Effector memory CD4-positive, alpha-beta T cell (primary cell): ENCODE data around the gene MAP3K4.

ENCODE experiments used
- DNase-seq, 3 donors: peaks; one replicate each; pipeline ENCODE4 v3.0.0-alpha.2; 2020
- H3K27ac ChIP-seq: 2 replicates; pipeline ENCODE4 v1.7.0; 2013; ENCODE audit warnings: mild to moderate bottlenecking, low read length, moderate library complexity; ENCODE audit not compliant: insufficient read depth, poor library complexity, severe bottlenecking
- H3K27me3 ChIP-seq: replicated peaks from 2 replicates; pipeline ENCODE4 v1.7.0; 2013; ENCODE audit warnings: mild to moderate bottlenecking, low read length; ENCODE audit not compliant: insufficient read depth, control insufficient read depth, poor library complexity, severe bottlenecking
- H3K36me3 ChIP-seq: 2 replicates; pipeline ENCODE4 v1.7.0; 2013; ENCODE audit warnings: mild to moderate bottlenecking, low read length, moderate library complexity; ENCODE audit not compliant: control insufficient read depth, insufficient read depth
- H3K4me1 ChIP-seq: 2 replicates; pipeline ENCODE4 v1.7.0; 2013; ENCODE audit warnings: low read length, mild to moderate bottlenecking; ENCODE audit not compliant: control insufficient read depth, insufficient read depth, poor library complexity, severe bottlenecking
- H3K4me3 ChIP-seq: 2 replicates; pipeline ENCODE4 v1.7.0; 2013; ENCODE audit warnings: low read length, low read depth, mild to moderate bottlenecking; ENCODE audit not compliant: insufficient read depth, poor library complexity, severe bottlenecking
- H3K9me3 ChIP-seq: 2 replicates; pipeline ENCODE4 v1.7.0; 2013; ENCODE audit warnings: mild to moderate bottlenecking, low read length, moderate library complexity; ENCODE audit not compliant: control insufficient read depth

Gene MAP3K4

DNA sequence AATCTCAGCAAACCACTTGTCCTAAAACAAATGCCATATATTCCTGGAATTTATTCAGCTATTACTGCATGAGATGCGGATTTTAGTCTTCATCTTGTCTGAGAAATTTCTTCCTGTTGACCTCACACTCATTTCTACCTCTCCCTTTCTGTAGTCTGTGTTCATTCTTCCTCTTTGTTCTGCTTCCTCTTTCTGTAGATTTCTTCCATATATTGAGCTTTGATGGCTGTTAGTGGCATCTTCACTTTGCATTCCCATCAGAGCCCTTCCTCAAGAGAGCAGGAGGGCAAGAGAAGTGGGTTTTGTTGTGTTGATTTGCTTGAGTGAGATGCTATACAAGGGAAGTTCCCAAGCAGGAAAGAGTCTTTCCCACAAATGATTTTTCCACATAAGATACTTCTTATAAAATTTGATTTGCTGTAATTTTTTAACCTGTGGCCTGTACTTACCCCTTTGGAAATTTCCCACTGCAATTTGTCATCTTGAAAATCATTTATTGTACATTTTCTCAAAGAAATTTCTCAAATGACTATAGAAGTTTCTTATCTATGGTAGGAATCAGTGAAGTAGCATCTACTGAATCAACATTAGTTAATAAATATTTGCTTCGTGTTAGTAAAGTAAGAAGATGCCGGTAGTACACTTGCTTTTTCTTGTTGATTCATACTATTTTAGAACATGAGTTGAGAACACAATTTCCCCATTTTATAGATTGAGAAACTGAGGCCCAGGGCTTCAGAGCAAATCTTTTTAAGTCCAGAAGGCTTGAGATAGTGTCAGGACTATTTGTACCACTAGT, 43.8 kb downstream of the MAP3K4 start:
- Histone ChIP-seq H3K9me3 (no peaks in the 10 kb centered on the region), H3K27ac (peak overlapping the region; percentile 38), H3K36me3 (peaks cover 3% of the 10 kb centered on the region), H3K4me3 (no peak overlapping the region), H3K27me3 (no peaks in the 10 kb centered on the region), H3K4me1 (peaks cover 2% of the 10 kb centered on the region)
- DNase-seq: no peak

DNA sequence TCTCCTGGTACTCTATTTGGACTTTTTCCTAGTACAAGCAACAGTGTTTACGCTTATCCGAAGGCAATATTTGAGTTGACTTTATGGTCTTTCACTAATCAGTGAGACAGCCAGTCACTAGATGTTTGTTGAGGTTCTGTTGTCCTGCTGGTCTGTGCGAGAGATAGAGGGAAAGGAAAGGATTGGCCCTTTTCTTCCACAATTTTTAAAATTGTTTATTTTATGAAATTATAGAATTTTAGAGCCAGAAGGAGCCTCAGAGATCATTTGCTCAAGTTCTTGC, 44.4 kb downstream of the MAP3K4 start:
- H3K27me3 ChIP-seq: no peaks in the 10 kb centered on the region
- no peaks in the 10 kb centered on the region for H3K9me3 ChIP-seq
- H3K36me3 ChIP-seq: peaks cover 6% of the 10 kb centered on the region
- H3K4me3 ChIP-seq: no peak overlapping the region
- H3K4me1 ChIP-seq: peaks cover 2% of the 10 kb centered on the region
- H3K27ac ChIP-seq: no peak overlapping the region
- DNase-seq: no peak

DNA sequence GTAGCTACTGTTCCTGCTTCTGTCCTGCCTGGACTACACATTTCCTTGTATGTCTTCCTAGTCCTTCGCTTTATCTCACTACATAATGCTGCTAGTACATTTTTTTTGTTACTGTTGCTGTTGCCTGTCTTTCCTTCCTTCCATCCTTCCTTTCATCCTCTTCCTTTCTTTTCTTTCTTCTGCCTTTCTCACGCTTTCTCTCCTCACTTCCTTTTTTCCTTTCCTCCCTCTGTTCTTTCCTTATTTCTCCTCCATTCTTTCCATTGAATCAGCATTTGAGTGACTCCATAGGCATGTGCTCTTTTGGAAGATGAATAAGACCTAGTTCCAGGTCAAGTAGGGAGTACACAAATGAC, 46.3 kb downstream of the MAP3K4 start:
- H3K4me3 ChIP-seq: no peak overlapping the region
- H3K27me3 ChIP-seq: no peaks in the 10 kb centered on the region
- no peaks in the 10 kb centered on the region for H3K4me1 ChIP-seq
- H3K27ac ChIP-seq: no peak overlapping the region
- no peaks in the 10 kb centered on the region for H3K9me3 ChIP-seq
- DNase-seq: no peak
- H3K36me3 ChIP-seq: peaks cover 12% of the 10 kb centered on the region

DNA sequence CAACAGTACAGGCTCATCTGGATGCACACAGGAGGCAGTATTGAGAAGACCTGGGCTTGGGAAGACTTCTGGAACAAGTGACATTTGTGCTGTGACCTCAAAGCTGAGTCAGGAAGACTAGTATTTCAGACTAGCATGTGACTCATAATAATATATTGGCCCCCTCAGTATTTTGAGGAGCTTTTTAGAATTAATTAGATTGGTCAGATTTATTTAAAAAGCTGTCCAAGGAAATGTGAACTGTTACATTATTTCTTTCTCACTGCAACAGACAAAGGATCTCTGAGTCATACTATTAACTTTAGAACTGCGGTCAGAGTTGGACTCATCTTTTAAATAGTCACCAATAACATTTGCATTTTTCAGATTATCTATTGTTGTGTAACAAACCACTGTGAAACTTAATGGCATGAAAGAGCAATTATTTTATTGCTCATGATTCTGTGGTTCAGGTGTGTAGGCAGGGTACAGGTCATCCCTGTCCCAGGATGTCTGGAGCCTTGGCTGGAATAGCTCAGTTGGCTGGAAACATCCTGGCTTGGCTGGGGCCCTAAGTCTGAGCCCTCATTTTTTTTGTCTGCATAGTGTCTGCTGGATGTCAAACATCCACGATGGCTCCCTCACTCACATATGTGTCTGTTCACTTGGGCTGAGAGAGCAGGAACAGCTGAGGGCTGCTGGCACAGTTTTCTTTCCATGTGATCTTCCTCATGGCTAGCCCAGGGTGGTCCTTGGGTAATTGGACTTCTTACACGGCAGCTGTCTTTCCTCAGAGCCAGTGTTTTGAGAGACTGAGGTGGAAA, 46.9 kb downstream of the MAP3K4 start:
- no peak for DNase-seq
- Histone ChIP-seq H3K9me3 (no peaks in the 10 kb centered on the region), H3K4me3 (no peak overlapping the region), H3K27me3 (no peaks in the 10 kb centered on the region), H3K36me3 (peaks cover 12% of the 10 kb centered on the region), H3K27ac (no peak overlapping the region), H3K4me1 (no peaks in the 10 kb centered on the region)

DNA sequence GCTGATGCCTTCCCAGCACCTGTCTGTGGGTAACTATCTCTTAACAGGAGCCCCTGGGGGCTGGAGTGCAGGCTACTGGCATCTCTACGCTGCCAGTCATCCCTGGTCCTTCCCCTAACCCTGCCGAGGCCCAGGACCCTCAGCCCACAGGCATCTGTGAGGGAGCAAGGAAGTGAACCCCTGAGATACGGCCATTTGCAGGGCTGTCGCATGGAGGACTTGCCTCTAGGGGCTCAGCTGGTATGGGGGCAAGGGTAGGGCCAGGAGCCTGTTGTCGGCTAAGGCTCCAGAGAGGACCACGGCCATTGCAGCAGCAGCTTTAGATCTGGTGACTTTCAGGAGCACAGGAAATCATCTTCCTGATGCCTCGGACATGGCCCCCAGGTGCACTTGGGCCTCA, 49.7 kb downstream of the MAP3K4 start:
- peaks cover 12% of the 10 kb centered on the region for H3K36me3 ChIP-seq
- H3K4me1 ChIP-seq: no peaks in the 10 kb centered on the region
- no peak overlapping the region for H3K4me3 ChIP-seq
- H3K27me3 ChIP-seq: no peaks in the 10 kb centered on the region
- DNase-seq: no peak
- no peaks in the 10 kb centered on the region for H3K9me3 ChIP-seq
- no peak overlapping the region for H3K27ac ChIP-seq

DNA sequence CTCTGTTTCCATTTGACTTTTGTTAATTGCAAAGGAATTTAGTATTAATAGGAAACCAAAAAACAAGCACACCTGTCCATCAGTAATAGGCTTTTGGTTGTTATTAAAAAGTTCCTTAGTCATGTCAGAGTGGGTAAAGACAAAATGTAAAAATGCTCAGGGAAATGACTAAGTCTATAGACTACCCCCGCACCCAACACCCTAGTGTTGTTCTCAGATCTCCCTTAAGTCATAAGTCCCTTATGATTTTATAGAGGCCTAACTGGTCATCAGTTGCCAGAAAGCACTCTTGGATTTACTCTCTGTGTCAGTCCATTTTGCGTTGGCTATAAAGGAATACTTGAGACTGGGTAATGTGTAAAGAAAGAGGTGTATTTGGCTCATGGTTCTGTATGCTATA, 52.8 kb downstream of the MAP3K4 start:
- no peaks in the 10 kb centered on the region for H3K27me3 ChIP-seq
- H3K36me3 ChIP-seq: peaks cover 11% of the 10 kb centered on the region
- H3K4me1 ChIP-seq: no peaks in the 10 kb centered on the region
- H3K9me3 ChIP-seq: no peaks in the 10 kb centered on the region
- H3K27ac ChIP-seq: no peak overlapping the region
- no peak overlapping the region for H3K4me3 ChIP-seq
- no peak for DNase-seq

DNA sequence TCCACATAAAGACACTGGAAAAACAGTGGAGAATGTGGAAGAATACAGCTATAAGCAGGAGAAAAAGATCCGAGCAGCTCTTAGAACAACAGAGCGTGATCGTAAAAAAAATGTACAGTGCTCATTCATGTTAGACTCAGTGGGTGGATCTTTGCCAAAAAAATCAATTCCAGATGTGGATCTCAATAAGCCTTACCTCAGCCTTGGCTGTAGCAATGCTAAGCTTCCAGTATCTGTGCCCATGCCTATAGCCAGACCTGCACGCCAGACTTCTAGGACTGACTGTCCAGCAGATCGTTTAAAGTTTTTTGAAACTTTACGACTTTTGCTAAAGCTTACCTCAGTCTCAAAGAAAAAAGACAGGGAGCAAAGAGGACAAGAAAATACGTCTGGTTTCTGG, 57.1 kb downstream of the MAP3K4 start:
- peaks cover 3% of the 10 kb centered on the region for H3K36me3 ChIP-seq
- H3K27ac ChIP-seq: no peak overlapping the region
- H3K4me3 ChIP-seq: no peak overlapping the region
- no peak for DNase-seq
- no peaks in the 10 kb centered on the region for H3K4me1 ChIP-seq
- no peaks in the 10 kb centered on the region for H3K27me3 ChIP-seq
- no peaks in the 10 kb centered on the region for H3K9me3 ChIP-seq

DNA sequence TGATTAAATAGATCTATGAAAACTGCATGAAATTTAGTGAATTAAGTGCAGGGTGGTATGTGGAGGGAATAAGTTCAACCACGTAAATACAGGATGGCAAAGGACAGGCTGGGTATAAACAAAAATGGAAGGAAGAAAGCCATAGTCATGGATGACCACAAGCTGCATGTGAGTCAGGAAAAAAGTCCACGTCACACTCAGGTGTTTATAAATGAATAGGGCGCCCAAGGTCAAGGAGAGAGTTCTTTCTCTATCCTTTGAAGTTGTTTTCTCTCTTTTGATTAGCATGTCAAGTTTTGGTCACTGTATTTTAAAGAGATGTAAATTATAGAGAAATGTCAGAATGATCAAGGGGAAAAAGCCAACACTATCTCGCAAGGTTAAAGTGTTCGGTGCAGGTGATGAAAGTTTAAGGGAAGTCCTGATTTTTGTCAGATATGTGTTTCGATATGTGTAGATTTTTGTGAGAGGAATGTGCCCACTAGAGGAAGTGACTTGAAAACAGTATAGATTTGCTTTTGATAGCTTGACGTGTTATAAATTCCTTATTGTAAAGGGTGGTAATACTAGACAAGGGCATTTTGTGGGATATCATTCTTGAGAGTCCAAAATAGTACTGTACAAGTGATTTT, 58.7 kb downstream of the MAP3K4 start:
- peak overlapping the region; percentile 47 for H3K27ac ChIP-seq
- peaks cover 3% of the 10 kb centered on the region for H3K36me3 ChIP-seq
- H3K27me3 ChIP-seq: no peaks in the 10 kb centered on the region
- H3K9me3 ChIP-seq: no peaks in the 10 kb centered on the region
- no peak overlapping the region for H3K4me3 ChIP-seq
- no peaks in the 10 kb centered on the region for H3K4me1 ChIP-seq
- no peak for DNase-seq

DNA sequence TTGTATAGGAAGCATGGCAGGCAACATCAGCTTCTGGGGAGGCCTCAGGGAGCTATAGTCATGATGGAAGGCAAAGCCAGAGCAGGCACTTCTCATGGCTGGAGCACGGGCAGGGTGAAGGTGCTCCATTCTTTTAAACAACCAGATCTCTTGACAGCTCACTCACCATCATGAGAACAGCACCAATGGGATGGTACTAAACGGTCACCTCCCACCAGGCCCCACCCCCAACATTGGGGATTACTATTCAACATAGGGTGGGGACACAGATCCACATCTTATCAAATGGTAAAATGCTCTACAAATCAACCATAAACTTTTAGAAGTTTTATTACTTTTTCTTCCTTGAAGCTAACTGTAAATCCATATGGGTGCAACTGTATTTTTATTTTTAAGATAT, 61.5 kb downstream of the MAP3K4 start:
- H3K36me3 ChIP-seq: peaks cover 3% of the 10 kb centered on the region
- H3K27me3 ChIP-seq: no peaks in the 10 kb centered on the region
- H3K4me3 ChIP-seq: no peak overlapping the region
- H3K27ac ChIP-seq: no peak overlapping the region
- DNase-seq: no peak
- no peaks in the 10 kb centered on the region for H3K4me1 ChIP-seq
- no peaks in the 10 kb centered on the region for H3K9me3 ChIP-seq

DNA sequence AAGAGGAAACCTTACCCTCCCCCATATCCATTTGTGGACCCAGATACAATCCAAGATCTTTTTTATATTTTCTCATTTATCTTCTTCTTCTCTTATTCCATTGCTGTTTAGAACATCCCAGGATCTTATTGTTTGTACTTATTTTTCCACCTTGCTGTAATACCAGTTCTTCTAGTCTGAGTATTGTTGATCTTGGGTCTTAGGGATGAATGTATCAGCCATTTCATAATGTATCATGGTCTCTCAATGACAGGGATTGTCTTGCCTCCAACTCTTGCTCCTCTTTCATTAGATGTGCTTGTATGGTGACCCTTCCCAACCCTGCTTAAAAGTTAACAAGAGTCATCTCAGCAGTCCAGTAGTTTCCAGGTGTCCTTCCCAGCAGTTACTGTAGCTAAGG, 63.3 kb downstream of the MAP3K4 start:
- DNase-seq: no peak
- Histone ChIP-seq H3K27ac (no peak overlapping the region), H3K4me1 (no peaks in the 10 kb centered on the region), H3K4me3 (no peak overlapping the region), H3K9me3 (no peaks in the 10 kb centered on the region), H3K27me3 (no peaks in the 10 kb centered on the region), H3K36me3 (no peaks in the 10 kb centered on the region)
